GM12878 (cell line): Measurements from ENCODE around the gene CFB. TPM values are rescaled to one million over a fixed set of nuclear protein-coding genes. Genes with fewer than 3 reads are reported as not detected.
A peak's percentile ranks its signal among the peaks of the same experiment; 100 is the strongest.

Experiments
- BHLHE40 ChIP-seq, 2 experiments: fragments of 450-650 bp in 1 of 2; IDR thresholded peaks; 2 replicates each; pipeline ENCODE4 v1.6.1; 2011 to 2017; ENCODE audit warnings: low read depth in 2 of 2, borderline replicate concordance in 1 of 2, improper control_type of control experiment in 1 of 2, low read length in 1 of 2, mild to moderate bottlenecking in 1 of 2
- BRCA1 ChIP-seq: IDR thresholded peaks from 2 replicates; pipeline ENCODE4 v1.6.1; 2011; ENCODE audit warnings: low read depth, low read length, improper control_type of control experiment
- CREM ChIP-seq: IDR thresholded peaks from 2 replicates; pipeline ENCODE4 v1.6.1; 2014; ENCODE audit warnings: antibody characterized with exemption, low read depth
- FOXM1 ChIP-seq: IDR thresholded peaks from 2 replicates; pipeline ENCODE4 v1.6.1; 2012; ENCODE audit warnings: low read depth, mild to moderate bottlenecking, inconsistent platforms, low read length, moderate library complexity
- GATAD2B ChIP-seq: fragments of 450-650 bp; conservative IDR thresholded peaks from 2 replicates; pipeline ENCODE4 v1.6.1; 2017; ENCODE audit warnings: low read depth, mild to moderate bottlenecking, moderate library complexity
- HCFC1 ChIP-seq: fragments of 150-350 bp; IDR thresholded peaks from 2 replicates; pipeline ENCODE4 v1.6.1; 2014; ENCODE audit warnings: low read length
- IRF5 ChIP-seq: fragments of 450-650 bp; IDR thresholded peaks from 2 replicates; pipeline ENCODE4 v1.6.1; 2017; ENCODE audit warnings: borderline replicate concordance
- LARP7 ChIP-seq: fragments of 450-650 bp; IDR thresholded peaks from 2 replicates; pipeline ENCODE4 v1.6.1; 2017; ENCODE audit warnings: mild to moderate bottlenecking
- MXI1 ChIP-seq: fragments of 150-350 bp; IDR thresholded peaks from 2 replicates; pipeline ENCODE4 v1.6.1; 2011; ENCODE audit warnings: low read depth, mild to moderate bottlenecking, inconsistent platforms, low read length, improper control_type of control experiment
- RBBP5 ChIP-seq: fragments of 200-600 bp; sonication (generic); conservative IDR thresholded peaks from 2 replicates; pipeline ENCODE4 v1.6.1; 2016
- TAF1 ChIP-seq: IDR thresholded peaks from 2 replicates; pipeline ENCODE4 v1.6.1; 2011; ENCODE audit warnings: mild to moderate bottlenecking, low read depth, low read length, borderline replicate concordance
- TARDBP ChIP-seq: IDR thresholded peaks from 2 replicates; pipeline ENCODE4 v1.6.1; 2016; ENCODE audit warnings: borderline replicate concordance
- USF1 ChIP-seq: IDR thresholded peaks from 2 replicates; pipeline ENCODE4 v1.6.1; 2011; ENCODE audit warnings: borderline replicate concordance, low read depth, mild to moderate bottlenecking, moderate library complexity, mixed read lengths, low read length; ENCODE audit not compliant: insufficient read depth; ENCODE audit errors: extremely low read length
- ZNF622 ChIP-seq: fragments of 450-650 bp; IDR thresholded peaks from 2 replicates; pipeline ENCODE4 v1.6.1; 2017; ENCODE audit warnings: mild to moderate bottlenecking, inconsistent platforms
- polyA plus RNA-seq, 11 experiments: library from polyadenylated mRNA; depleted of rRNA in 4 of 11; unstranded in 6 of 11; stranded (reverse) in 5 of 11; fragments of >200 nt; fragmentation: Nextera tagmentation in 4 of 11; fragmentation: Illumina TruSeq in 1 of 11; extraction: Ambion mirVana in 4 of 11; extraction: Trizol in 1 of 11; gene quantifications; 1 replicate in 1 of 11; 2 replicates in 10 of 11; pipeline versions ENCODE4 v1.2.1 to v1.2.3, GENCODE V29; 2011 to 2016; ENCODE audit warnings: inconsistent platforms in 2 of 11, missing spikeins in 2 of 11, low read depth in 1 of 11
- total RNA-seq, 4 experiments: library from RNA; depleted of rRNA in 3 of 4; stranded (reverse); fragments of >200 nt in 3 of 4; fragmentation: Illumina TruSeq in 1 of 4; extraction: Trizol in 1 of 4; gene quantifications; 2 replicates each; pipeline versions ENCODE4 v1.2.1 to v1.2.3, GENCODE V29; 2013 to 2021
- TF ChIP-seq, protein P1 (sequence below): fragments of 450-650 bp; IDR thresholded peaks from 2 replicates; pipeline ENCODE4 v1.6.1; 2017; ENCODE audit warnings: low read depth, mild to moderate bottlenecking, moderate library complexity
- TF ChIP-seq, protein P2 (sequence below): fragments of 150-350 bp; IDR thresholded peaks from 2 replicates; pipeline ENCODE4 v1.6.1; 2016; ENCODE audit warnings: low read depth, low read length
- TF ChIP-seq, protein P3 (sequence below): fragments of 450-650 bp; IDR thresholded peaks from 2 replicates; pipeline ENCODE4 v1.6.1; 2017; ENCODE audit warnings: mild to moderate bottlenecking, moderate library complexity

CFB gene
- total and polyA plus RNA-seq, 10 of the 15 experiments (the other 5 are each of a cell fraction or from before 2014, with no cell fraction given), result 0.09 to 1.7 (median 0.44) TPM; not detected in 7

GRCh38 chr6:31971993-31972708 lies 26.3 kb downstream of the CFB start, which contains the start of gene DXO (continued):
- TF ChIP-seq, protein P1, sequence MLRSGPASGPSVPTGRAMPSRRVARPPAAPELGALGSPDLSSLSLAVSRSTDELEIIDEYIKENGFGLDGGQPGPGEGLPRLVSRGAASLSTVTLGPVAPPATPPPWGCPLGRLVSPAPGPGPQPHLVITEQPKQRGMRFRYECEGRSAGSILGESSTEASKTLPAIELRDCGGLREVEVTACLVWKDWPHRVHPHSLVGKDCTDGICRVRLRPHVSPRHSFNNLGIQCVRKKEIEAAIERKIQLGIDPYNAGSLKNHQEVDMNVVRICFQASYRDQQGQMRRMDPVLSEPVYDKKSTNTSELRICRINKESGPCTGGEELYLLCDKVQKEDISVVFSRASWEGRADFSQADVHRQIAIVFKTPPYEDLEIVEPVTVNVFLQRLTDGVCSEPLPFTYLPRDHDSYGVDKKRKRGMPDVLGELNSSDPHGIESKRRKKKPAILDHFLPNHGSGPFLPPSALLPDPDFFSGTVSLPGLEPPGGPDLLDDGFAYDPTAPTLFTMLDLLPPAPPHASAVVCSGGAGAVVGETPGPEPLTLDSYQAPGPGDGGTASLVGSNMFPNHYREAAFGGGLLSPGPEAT, result peak; percentile 92
- no peak for TF ChIP-seq BRCA1
- TF ChIP-seq TARDBP, result peak; percentile 23
- peak; percentile 20; the same call in 1 of the 2 replicates for TF ChIP-seq GATAD2B
- TF ChIP-seq, protein P2, sequence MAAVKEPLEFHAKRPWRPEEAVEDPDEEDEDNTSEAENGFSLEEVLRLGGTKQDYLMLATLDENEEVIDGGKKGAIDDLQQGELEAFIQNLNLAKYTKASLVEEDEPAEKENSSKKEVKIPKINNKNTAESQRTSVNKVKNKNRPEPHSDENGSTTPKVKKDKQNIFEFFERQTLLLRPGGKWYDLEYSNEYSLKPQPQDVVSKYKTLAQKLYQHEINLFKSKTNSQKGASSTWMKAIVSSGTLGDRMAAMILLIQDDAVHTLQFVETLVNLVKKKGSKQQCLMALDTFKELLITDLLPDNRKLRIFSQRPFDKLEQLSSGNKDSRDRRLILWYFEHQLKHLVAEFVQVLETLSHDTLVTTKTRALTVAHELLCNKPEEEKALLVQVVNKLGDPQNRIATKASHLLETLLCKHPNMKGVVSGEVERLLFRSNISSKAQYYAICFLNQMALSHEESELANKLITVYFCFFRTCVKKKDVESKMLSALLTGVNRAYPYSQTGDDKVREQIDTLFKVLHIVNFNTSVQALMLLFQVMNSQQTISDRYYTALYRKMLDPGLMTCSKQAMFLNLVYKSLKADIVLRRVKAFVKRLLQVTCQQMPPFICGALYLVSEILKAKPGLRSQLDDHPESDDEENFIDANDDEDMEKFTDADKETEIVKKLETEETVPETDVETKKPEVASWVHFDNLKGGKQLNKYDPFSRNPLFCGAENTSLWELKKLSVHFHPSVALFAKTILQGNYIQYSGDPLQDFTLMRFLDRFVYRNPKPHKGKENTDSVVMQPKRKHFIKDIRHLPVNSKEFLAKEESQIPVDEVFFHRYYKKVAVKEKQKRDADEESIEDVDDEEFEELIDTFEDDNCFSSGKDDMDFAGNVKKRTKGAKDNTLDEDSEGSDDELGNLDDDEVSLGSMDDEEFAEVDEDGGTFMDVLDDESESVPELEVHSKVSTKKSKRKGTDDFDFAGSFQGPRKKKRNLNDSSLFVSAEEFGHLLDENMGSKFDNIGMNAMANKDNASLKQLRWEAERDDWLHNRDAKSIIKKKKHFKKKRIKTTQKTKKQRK, result no peak
- peak; percentile 38 for TF ChIP-seq USF1
- no peak for TF ChIP-seq FOXM1
- TF ChIP-seq HCFC1, result peak; percentile 65
- no peak for TF ChIP-seq RBBP5
- peak; percentile 99 for TF ChIP-seq CREM
- peak; percentile 77 for TF ChIP-seq MXI1
- TF ChIP-seq TAF1, result 0 out of 2 replicates have a peak, but pooled peaks have one; percentile 30
- TF ChIP-seq ZNF622, result no peak
- no peak for TF ChIP-seq IRF5
- TF ChIP-seq, protein P3, sequence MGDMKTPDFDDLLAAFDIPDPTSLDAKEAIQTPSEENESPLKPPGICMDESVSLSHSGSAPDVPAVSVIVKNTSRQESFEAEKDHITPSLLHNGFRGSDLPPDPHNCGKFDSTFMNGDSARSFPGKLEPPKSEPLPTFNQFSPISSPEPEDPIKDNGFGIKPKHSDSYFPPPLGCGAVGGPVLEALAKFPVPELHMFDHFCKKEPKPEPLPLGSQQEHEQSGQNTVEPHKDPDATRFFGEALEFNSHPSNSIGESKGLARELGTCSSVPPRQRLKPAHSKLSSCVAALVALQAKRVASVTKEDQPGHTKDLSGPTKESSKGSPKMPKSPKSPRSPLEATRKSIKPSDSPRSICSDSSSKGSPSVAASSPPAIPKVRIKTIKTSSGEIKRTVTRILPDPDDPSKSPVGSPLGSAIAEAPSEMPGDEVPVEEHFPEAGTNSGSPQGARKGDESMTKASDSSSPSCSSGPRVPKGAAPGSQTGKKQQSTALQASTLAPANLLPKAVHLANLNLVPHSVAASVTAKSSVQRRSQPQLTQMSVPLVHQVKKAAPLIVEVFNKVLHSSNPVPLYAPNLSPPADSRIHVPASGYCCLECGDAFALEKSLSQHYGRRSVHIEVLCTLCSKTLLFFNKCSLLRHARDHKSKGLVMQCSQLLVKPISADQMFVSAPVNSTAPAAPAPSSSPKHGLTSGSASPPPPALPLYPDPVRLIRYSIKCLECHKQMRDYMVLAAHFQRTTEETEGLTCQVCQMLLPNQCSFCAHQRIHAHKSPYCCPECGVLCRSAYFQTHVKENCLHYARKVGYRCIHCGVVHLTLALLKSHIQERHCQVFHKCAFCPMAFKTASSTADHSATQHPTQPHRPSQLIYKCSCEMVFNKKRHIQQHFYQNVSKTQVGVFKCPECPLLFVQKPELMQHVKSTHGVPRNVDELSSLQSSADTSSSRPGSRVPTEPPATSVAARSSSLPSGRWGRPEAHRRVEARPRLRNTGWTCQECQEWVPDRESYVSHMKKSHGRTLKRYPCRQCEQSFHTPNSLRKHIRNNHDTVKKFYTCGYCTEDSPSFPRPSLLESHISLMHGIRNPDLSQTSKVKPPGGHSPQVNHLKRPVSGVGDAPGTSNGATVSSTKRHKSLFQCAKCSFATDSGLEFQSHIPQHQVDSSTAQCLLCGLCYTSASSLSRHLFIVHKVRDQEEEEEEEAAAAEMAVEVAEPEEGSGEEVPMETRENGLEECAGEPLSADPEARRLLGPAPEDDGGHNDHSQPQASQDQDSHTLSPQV, result no peak
- TF ChIP-seq LARP7, result peak; percentile 89
- TF ChIP-seq BHLHE40 (IDR thresholded peaks at IDR 0.05; ENCODE audit: borderline replicate concordance in 1 of 2, low read depth in 2 of 2, low read length in 1 of 2), result peak; percentile 69 to 83; a peak in 3 of 4 replicates
